Fibroblast of skin of right biceps (primary cell): ENCODE data around the gene NRG2.
A peak's percentile ranks its signal among the peaks of the same experiment; 100 is the strongest.

Source experiments
- DNase-seq: peaks from one replicate; pipeline ENCODE4 v3.0.0-alpha.2; 2013

The NRG2 gene

GRCh38 chr5:139872851-139873794 lies 170.0 kb downstream of the NRG2 start:
- DNase-seq, result no peak

- DNase-seq, result no peak
These were observed 170.9 kb downstream of the NRG2 start for GRCh38 chr5:139872052-139872766.

- DNase-seq, result no peak
These were observed 171.5 kb downstream of the NRG2 start for GRCh38 chr5:139871614-139872013.

- DNase-seq, result no peak
These were observed 172.4 kb downstream of the NRG2 start for GRCh38 chr5:139870677-139871076.

GRCh38 chr5:139869042-139869790 lies 173.9 kb downstream of the NRG2 start:
- no peak for DNase-seq

- no peak for DNase-seq
These were observed 175.5 kb downstream of the NRG2 start for GRCh38 chr5:139867581-139867980.

- no peak for DNase-seq
These were observed 176.0 kb downstream of the NRG2 start for GRCh38 chr5:139867109-139867508.

GRCh38 chr5:139864716-139865483 lies 178.2 kb downstream of the NRG2 start:
- DNase-seq, result no peak

GRCh38 chr5:139863855-139864558 lies 179.1 kb downstream of the NRG2 start:
- DNase-seq, result peak; percentile 37

GRCh38 chr5:139863361-139863760 lies 179.7 kb downstream of the NRG2 start:
- no peak for DNase-seq

- DNase-seq, result no peak
These were observed 180.3 kb downstream of the NRG2 start for GRCh38 chr5:139862803-139863202.

- peak; percentile 33 for DNase-seq
These were observed 180.8 kb downstream of the NRG2 start for GRCh38 chr5:139862313-139862712.

GRCh38 chr5:139861889-139862207 lies 181.3 kb downstream of the NRG2 start:
- DNase-seq, result no peak

GRCh38 chr5:139861021-139861888 lies 181.8 kb downstream of the NRG2 start:
- DNase-seq, result no peak

- DNase-seq, result no peak
These were observed 184.1 kb downstream of the NRG2 start for GRCh38 chr5:139859013-139859412.

GRCh38 chr5:139856714-139857113 lies 186.4 kb downstream of the NRG2 start:
- no peak for DNase-seq

- no peak for DNase-seq
These were observed 187.1 kb downstream of the NRG2 start for GRCh38 chr5:139855946-139856540.

- no peak for DNase-seq
These were observed 187.6 kb downstream of the NRG2 start for GRCh38 chr5:139855451-139855850.

GRCh38 chr5:139854953-139855352 lies 188.1 kb downstream of the NRG2 start:
- DNase-seq, result no peak

- no peak for DNase-seq
These were observed 189.0 kb downstream of the NRG2 start for GRCh38 chr5:139854029-139854605.
